ENCODE measurements around the gene AMBP.
"Not testable (repeated sequence)": the region's sequence is repeated elsewhere in the genome, so short reads cannot be mapped to it uniquely, and the experiment has no call there.

AMBP gene

GRCh38 chr9:114091711-114092110 lies 13.6 kb upstream of the AMBP start:
- DNase-seq: no peak

GRCh38 chr9:114090798-114091197 lies 12.7 kb upstream of the AMBP start:
- DNase-seq: no peak

- no peak for DNase-seq
Measured at GRCh38 chr9:114089206-114089840, 11.2 kb upstream of the AMBP start.

GRCh38 chr9:114088571-114089170 lies 10.6 kb upstream of the AMBP start:
- no peak for DNase-seq

- DNase-seq: no peak
Measured at GRCh38 chr9:114087721-114088120, 9.6 kb upstream of the AMBP start.

GRCh38 chr9:114086607-114087006 lies 8.5 kb upstream of the AMBP start:
- no peak for DNase-seq

- DNase-seq: no peak
Measured at GRCh38 chr9:114086009-114086408, 7.9 kb upstream of the AMBP start.

- DNase-seq: no peak
Measured at GRCh38 chr9:114085387-114085789, 7.3 kb upstream of the AMBP start.

GRCh38 chr9:114084282-114085073 lies 6.4 kb upstream of the AMBP start:
- DNase-seq: no peak

- no peak for DNase-seq
Measured at GRCh38 chr9:114083666-114084065, 5.6 kb upstream of the AMBP start.

GRCh38 chr9:114082763-114083412 lies 4.8 kb upstream of the AMBP start:
- DNase-seq: not testable (repeated sequence)

- peak; percentile 61 for DNase-seq
Measured at GRCh38 chr9:114082017-114082762, 4.1 kb upstream of the AMBP start.

GRCh38 chr9:114081441-114082016 lies 3.4 kb upstream of the AMBP start:
- DNase-seq: no peak

GRCh38 chr9:114080773-114081440 lies 2.8 kb upstream of the AMBP start:
- DNase-seq: no peak

GRCh38 chr9:114080195-114080772 lies 2.2 kb upstream of the AMBP start:
- no peak for DNase-seq

- DNase-seq: no peak
Measured at GRCh38 chr9:114078781-114079156, 669 bp upstream of the AMBP start.

- DNase-seq: no peak
Measured at GRCh38 chr9:114077162-114077837, 800 bp downstream of the AMBP start.

- no peak for DNase-seq
Measured at GRCh38 chr9:114076237-114077161, 1.6 kb downstream of the AMBP start.

- no peak for DNase-seq
Measured at GRCh38 chr9:114075602-114076001, 2.5 kb downstream of the AMBP start.

Data from NCI-H146 (cell line).